HG03432 (cell line): Measurements from ENCODE around the gene USH2A.

ENCODE experiments used
- ATAC-seq: cut with Tn5 transposase; IDR thresholded peaks from one replicate; pipeline ENCODE4 v1.9.1; 2021; ENCODE audit warnings: mild to moderate bottlenecking, moderate library complexity; ENCODE audit not compliant: unreplicated experiment

USH2A gene

GRCh38 chr1:215887627-215888026 is 535.6 kb downstream of the USH2A start:
- no peak for ATAC-seq

GRCh38 chr1:215883004-215883403 is 540.2 kb downstream of the USH2A start:
- no peak for ATAC-seq

GRCh38 chr1:215878843-215879242 is 544.4 kb downstream of the USH2A start:
- ATAC-seq = peak; percentile 63

- no peak for ATAC-seq
These were observed 545.1 kb downstream of the USH2A start for GRCh38 chr1:215878128-215878527.

GRCh38 chr1:215877452-215877951 is 545.7 kb downstream of the USH2A start:
- ATAC-seq = no peak

GRCh38 chr1:215875712-215876111 is 547.5 kb downstream of the USH2A start:
- ATAC-seq = no peak

GRCh38 chr1:215875236-215875635 is 548.0 kb downstream of the USH2A start:
- no peak for ATAC-seq

- no peak for ATAC-seq
These were observed 550.6 kb downstream of the USH2A start for GRCh38 chr1:215872658-215873057.

- no peak for ATAC-seq
These were observed 554.7 kb downstream of the USH2A start for GRCh38 chr1:215868500-215868899.

GRCh38 chr1:215865060-215865459 is 558.2 kb downstream of the USH2A start:
- no peak for ATAC-seq

- peak; percentile 75 for ATAC-seq
These were observed 559.5 kb downstream of the USH2A start for GRCh38 chr1:215863796-215864195.

- ATAC-seq = no peak
These were observed 562.4 kb downstream of the USH2A start for GRCh38 chr1:215860833-215861232.

- ATAC-seq = no peak
These were observed 565.9 kb downstream of the USH2A start for GRCh38 chr1:215857317-215857716.

GRCh38 chr1:215845234-215845891 is 577.9 kb downstream of the USH2A start:
- no peak for ATAC-seq

- no peak for ATAC-seq
These were observed 578.5 kb downstream of the USH2A start for GRCh38 chr1:215844777-215845176.

- no peak for ATAC-seq
These were observed 579.0 kb downstream of the USH2A start for GRCh38 chr1:215844266-215844665.

- ATAC-seq = no peak
These were observed 580.3 kb downstream of the USH2A start for GRCh38 chr1:215842905-215843304.

GRCh38 chr1:215835951-215836350 is 587.3 kb downstream of the USH2A start:
- ATAC-seq = no peak

- ATAC-seq = peak; percentile 46
These were observed 589.1 kb downstream of the USH2A start for GRCh38 chr1:215833941-215834729.

- ATAC-seq = no peak
These were observed 592.9 kb downstream of the USH2A start for GRCh38 chr1:215830226-215830810.

GRCh38 chr1:215825056-215825455 is 598.2 kb downstream of the USH2A start:
- ATAC-seq = no peak

GRCh38 chr1:215824245-215824644 is 599.0 kb downstream of the USH2A start:
- no peak for ATAC-seq
